GM21515 (cell line): ENCODE results near the gene ESPL1.

Source experiments
- ATAC-seq: cut with Tn5 transposase; IDR thresholded peaks from one replicate; pipeline ENCODE4 v1.9.1; 2021; ENCODE audit not compliant: unreplicated experiment

Gene ESPL1

GRCh38 chr12:53230108-53230845, 37.8 kb upstream of the ESPL1 start:
- ATAC-seq = no peak

- ATAC-seq = no peak
Observed at GRCh38 chr12:53231671-53231920, 36.5 kb upstream of the ESPL1 start.

GRCh38 chr12:53231921-53232645, 36.0 kb upstream of the ESPL1 start, which contains the start of gene RARG:
TSS of gene RARG (minus strand) at chr12:53232209. CDS start at chr12:53227545, 4,664 bp downstream.
- no peak for ATAC-seq

- no peak for ATAC-seq
Observed at GRCh38 chr12:53232646-53233461, 35.2 kb upstream of the ESPL1 start.

GRCh38 chr12:53233671-53234121, 34.4 kb upstream of the ESPL1 start:
- no peak for ATAC-seq

- no peak for ATAC-seq
Observed at GRCh38 chr12:53234271-53234914, 33.7 kb upstream of the ESPL1 start.

GRCh38 chr12:53235164-53235563, 32.9 kb upstream of the ESPL1 start:
- no peak for ATAC-seq

GRCh38 chr12:53235742-53236442, 32.2 kb upstream of the ESPL1 start:
- no peak for ATAC-seq

- ATAC-seq = no peak
Observed at GRCh38 chr12:53236443-53237111, 31.5 kb upstream of the ESPL1 start.

GRCh38 chr12:53239643-53240258, 28.3 kb upstream of the ESPL1 start:
- ATAC-seq = no peak

GRCh38 chr12:53241623-53242412, 26.3 kb upstream of the ESPL1 start:
- ATAC-seq = no peak

- ATAC-seq = no peak
Observed at GRCh38 chr12:53244337-53244736, 23.8 kb upstream of the ESPL1 start.

GRCh38 chr12:53245286-53245685, 22.8 kb upstream of the ESPL1 start:
- ATAC-seq = no peak

GRCh38 chr12:53251477-53252348, 16.4 kb upstream of the ESPL1 start:
- peak; percentile 67 for ATAC-seq

- no peak for ATAC-seq
Observed at GRCh38 chr12:53252349-53252916, 15.7 kb upstream of the ESPL1 start.

- no peak for ATAC-seq
Observed at GRCh38 chr12:53253298-53253697, 14.8 kb upstream of the ESPL1 start.

- ATAC-seq = no peak
Observed at GRCh38 chr12:53254816-53255545, 13.1 kb upstream of the ESPL1 start.
